Measurements from ENCODE around the gene CPNE8.

DNA sequence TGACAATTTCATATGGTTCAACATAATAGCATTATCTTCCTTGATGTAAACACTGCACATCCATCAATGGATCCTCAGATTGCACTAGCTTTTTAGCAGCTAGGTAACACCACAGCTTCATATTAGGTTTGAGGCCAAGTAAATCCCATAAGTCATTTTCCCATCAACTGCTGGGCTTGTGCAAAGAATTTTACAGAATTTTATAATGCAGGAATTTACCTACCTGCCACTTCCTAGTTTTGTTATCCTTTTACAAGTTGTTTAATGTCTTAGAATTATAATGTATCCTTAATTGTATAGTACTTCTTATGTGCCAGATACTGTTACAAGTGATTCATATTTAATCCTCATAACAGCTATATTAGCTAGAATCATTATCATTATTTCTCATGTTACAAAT lies 36.4 kb downstream of the CPNE8 start:
- TF ChIP-seq, protein P1, sequence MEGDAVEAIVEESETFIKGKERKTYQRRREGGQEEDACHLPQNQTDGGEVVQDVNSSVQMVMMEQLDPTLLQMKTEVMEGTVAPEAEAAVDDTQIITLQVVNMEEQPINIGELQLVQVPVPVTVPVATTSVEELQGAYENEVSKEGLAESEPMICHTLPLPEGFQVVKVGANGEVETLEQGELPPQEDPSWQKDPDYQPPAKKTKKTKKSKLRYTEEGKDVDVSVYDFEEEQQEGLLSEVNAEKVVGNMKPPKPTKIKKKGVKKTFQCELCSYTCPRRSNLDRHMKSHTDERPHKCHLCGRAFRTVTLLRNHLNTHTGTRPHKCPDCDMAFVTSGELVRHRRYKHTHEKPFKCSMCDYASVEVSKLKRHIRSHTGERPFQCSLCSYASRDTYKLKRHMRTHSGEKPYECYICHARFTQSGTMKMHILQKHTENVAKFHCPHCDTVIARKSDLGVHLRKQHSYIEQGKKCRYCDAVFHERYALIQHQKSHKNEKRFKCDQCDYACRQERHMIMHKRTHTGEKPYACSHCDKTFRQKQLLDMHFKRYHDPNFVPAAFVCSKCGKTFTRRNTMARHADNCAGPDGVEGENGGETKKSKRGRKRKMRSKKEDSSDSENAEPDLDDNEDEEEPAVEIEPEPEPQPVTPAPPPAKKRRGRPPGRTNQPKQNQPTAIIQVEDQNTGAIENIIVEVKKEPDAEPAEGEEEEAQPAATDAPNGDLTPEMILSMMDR (IDR thresholded peaks at IDR 0.05) = no peak
- TF ChIP-seq POLR2A (IDR thresholded peaks at IDR 0.05) = no peak
